ACHN (cell line): ENCODE results near the gene ZNF576.
"Not testable (repeated sequence)": the region's sequence is repeated elsewhere in the genome, so short reads cannot be mapped to it uniquely, and the experiment has no call there.

Source experiments
- DNase-seq: peaks from one replicate; pipeline ENCODE4 v3.0.0-alpha.2; 2015
- in situ Hi-C: cut with HindIII; loops from 2 replicates; pipeline ENCODE4 v1.10.0; 2017; ENCODE audit warnings: low sequenced_read_pairs, low pct_ligation_motif_present, low pct_unique_long_range_greater_than_20kb

Gene ZNF576

DNA sequence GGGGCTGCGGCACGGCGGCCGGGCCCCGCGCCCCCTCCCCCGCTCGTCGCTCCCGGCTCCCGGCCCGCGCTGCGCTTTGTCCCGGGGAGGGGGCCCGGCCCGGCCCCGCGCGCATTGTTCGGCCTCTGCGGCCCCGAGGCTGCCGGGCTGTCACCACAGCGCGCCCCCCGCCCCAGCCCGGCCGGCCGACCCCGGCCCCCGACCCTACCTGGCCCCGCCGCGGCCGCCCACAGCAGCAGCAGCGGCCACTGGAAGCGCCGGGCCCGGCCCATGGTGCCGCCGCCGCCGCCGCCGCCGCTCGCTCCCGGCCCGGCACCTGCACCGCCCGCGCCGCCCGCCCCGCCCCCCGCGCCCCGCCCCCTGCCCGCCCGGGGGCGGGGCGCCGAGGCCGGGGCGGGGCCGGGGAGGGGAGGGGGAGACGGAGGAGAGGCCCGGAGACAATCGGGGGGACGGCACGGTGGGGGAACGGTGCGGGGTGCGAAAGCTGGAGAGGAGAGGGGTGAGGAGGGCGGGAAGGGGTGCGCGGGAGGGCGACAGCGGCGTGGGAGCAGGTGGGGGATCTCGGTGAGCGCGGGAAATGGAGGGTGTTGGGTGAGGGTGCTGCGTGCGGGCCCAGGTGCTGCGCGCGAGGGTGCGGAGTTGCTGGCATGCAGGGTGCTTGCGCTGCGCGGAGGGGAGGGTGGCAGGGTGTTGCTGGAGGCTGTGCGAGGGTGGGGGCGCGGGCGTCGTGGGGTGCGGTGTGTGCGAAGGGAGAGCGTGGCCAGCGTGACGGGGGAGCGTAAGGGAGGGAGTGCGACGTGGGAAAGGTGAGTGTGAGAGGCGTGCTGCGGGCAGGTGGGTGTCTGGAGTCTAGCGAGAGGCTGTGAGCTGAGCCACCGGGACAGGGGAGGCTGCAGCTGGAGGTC lies 43.4 kb downstream of the ZNF576 start, which contains the start of gene CADM4:
Gene CADM4 (minus strand): TSS at position 332 of the 905 bp plus-strand sequence. CDS start 60 bp downstream, at position 272.
- DNase-seq, result peak; percentile 28
- in situ Hi-C loops, result no loop called here

DNA sequence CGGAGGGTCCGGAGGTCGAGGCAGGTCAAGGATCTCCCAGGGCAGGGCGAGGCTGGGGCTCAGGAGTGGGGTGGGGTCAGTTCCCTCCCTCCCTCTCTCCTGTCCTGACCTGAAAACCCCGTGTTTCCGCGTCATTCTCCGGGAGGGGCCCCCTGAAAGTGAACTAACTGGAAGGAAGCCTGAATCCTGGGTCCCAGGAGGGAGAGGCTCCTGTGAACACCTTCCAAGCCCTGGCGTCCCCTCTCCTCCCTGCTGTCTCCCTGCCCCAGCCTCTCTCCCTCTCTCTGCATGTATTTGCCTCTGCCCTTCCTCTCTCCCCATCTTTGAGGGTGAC lies 44.0 kb downstream of the ZNF576 start:
- DNase-seq, result no peak
- in situ Hi-C loops, result no loop called here

DNA sequence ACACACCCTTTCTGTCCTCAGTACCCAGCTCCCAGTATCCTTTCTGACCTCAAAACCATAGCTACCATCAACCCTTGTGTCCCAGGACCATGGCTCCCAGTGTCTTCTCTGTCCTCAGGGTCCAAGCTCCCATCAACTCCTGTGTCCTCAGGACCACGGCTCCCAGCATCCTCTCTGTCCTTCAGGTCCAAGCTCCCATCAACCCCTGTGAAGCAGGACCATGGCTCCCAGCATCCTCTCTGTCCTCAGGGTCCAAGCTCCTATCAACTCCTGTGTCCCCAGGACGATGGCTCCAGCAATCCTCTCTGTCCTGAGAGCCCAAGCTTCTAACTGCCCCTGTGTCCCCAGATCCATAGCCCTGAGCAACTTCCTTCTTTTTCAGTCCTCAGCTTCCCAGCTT lies 44.9 kb downstream of the ZNF576 start:
- no peak for DNase-seq
- in situ Hi-C loops, result no loop called here

DNA sequence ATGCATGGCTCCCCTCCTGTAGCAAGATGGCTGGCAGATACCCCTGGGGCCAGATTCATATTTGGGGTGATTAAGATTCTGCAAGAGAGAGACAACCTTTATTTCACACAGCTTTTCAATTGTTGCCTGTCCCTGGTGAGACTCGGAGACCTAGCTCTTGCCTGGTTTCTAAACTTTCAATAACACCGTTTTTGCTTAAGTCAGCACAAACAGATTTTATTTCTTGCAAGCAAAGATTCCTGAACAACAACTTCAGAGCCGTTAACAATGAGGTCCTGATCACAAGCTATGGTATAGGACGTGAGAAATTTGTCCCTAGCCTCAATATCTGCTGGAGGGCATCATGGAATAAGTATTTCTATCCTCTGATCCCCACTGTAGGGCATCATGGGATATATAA lies 46.1 kb downstream of the ZNF576 start:
- no peak for DNase-seq
- in situ Hi-C loops, result no loop called here

DNA sequence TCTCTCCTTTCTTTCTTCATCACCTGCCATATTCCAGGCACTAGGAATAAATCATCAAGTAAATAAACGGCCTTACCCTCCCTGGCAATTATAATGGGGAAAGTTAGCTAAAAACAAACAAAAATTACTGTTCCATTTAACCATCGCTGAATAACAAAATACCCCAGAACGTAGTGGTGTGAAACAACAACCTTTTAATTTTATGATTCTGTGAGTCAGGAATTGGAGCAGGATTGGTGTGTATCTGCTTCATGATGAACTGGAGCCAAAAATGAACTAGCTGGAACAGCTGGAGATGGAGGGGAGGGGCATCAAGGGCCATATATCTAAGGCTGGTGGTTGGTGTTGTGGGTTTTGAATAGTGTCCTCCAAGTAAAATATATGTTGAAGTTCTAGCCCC lies 46.9 kb downstream of the ZNF576 start:
- no peak for DNase-seq
- in situ Hi-C loops, result no loop called here

DNA sequence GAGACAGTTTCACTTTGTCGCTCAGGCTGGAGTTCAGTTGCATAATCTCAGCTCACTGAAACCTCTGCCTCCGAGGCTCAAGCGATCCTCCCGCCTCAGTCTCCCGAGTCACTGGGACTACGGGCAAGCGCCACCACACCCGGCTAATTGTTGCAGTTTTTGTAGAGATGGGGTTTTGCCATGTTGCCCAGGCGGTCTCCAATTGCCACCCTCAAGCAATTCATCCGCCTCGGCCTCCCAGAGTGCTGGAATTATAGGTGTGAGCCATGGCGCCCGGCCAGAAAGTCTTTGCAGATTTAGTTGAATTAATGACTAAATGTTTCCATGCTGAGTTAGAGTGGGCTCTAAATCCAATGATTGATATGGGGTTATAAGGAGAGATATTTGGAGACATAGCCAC lies 47.8 kb downstream of the ZNF576 start:
- no peak for DNase-seq
- in situ Hi-C loops, result no loop called here

DNA sequence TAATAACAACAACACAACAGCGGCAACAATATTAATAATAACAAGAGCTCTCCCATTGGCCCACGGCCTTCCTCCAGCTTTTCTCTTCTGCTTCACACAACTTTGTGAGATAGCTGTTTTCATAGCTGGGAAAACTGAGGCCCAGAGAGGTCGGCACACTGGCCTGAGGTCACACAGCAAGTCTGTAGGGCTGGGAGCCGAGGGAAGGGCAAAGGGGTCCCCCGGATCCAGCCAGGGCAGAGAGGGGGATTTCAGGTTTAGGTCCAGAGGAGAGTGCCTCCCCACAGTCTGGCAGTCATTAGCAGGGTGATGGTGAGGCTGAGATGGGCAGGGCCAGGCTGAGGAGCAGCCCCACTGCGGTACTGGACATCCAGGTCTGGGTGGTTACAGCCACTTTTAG lies 52.2 kb downstream of the ZNF576 start:
- DNase-seq, result no peak
- in situ Hi-C loops, result no loop called here

DNA sequence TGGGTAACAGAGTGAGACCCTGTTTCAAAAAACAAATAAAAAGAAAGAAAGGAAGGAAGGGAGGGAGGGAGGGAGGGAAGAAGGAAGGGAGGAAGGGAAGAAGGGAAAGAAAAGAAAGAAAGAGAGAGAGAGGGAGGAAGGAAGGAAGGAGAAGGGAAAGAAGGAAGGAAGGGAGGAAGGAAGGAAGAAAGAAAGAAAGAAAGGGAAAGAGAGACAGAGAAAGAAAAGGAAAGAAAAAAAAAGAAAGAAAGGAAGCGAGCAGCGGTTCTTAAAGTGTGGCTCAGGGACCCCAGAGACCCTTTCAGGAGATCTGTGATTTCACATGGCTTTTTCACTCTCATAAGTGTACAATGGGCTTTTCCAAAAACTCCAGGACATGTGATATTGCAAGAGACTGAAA lies 53.1 kb downstream of the ZNF576 start:
- in situ Hi-C loops, result no loop called here
- no peak for DNase-seq

DNA sequence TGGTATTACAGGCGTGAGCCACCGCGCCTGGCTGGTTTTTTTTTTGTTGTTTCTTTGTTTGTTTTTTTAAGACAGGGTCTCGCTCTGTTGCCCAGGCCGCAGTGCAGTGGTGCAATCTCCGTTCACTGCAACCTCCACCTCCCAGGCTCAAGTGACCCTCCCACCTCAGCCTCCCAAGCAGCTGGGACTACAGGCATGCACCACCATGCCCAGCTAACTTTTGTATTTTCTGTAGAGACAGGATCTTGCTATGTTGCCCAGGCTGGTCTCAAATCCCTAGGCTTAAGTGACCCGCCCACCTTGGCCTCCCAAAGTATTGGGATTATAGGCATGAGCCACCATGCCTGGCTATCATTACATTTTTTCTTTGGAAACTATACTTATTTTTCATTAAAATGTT lies 53.9 kb downstream of the ZNF576 start:
- DNase-seq, in situ Hi-C loops: not testable (repeated sequence)
